HPDE6-E6E7 (cell line): ENCODE data around the gene TPRA1.
"Not testable (repeated sequence)": the region's sequence is repeated elsewhere in the genome, so short reads cannot be mapped to it uniquely, and the experiment has no call there.

Experiments
- DNase-seq: peaks from one replicate; pipeline ENCODE4 v3.0.0; 2011; ENCODE audit warnings: missing footprints; ENCODE audit errors: extremely low spot score

TPRA1 gene

DNA sequence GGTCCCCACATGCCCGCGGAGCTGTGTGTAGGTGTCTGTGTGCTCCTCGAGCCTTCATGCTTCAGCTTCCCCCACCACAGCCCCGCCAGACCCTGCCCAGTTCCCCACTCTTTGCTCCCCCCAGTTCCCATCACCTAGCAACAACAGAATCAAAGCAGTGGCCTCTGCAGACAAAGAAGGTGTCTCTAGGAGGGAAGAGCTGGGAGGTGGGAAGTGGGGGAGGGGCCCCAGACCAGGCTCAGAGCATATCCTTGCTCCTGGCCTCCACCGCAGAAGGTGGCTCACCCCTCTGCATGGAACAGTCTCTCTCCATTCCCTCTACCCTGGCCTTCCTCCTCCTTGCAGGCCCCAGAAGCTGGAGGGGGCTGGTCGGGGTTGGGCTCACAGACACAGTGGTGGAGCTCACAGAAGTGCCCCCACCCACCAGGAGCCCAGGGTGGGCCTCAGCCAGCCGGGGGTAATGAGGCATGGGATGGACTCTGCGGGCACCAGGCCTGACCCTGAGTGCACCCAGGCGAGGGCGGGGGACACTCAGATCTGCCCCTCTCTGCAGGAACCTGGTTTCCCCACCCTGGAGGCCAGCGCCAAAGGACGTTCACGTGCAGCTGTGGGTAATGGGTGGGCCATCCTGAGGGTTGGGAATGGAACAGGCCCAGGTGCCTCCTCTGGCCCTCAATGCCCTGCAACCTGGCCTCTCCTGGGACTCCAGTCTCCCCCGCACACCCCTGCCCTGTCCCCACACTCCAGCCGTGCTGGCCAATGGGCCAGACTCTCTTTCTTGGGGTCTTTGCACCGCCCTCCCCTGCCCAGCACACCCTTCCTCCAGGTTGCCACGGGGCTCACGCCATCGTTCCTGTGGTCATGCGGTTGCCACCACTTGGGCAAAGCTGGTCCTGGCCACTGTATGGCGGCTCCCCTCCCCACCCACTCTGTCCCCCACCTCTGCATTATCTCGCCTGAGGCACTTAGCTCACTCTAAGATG, 53.4 kb downstream of the TPRA1 start:
- no peak for DNase-seq

DNA sequence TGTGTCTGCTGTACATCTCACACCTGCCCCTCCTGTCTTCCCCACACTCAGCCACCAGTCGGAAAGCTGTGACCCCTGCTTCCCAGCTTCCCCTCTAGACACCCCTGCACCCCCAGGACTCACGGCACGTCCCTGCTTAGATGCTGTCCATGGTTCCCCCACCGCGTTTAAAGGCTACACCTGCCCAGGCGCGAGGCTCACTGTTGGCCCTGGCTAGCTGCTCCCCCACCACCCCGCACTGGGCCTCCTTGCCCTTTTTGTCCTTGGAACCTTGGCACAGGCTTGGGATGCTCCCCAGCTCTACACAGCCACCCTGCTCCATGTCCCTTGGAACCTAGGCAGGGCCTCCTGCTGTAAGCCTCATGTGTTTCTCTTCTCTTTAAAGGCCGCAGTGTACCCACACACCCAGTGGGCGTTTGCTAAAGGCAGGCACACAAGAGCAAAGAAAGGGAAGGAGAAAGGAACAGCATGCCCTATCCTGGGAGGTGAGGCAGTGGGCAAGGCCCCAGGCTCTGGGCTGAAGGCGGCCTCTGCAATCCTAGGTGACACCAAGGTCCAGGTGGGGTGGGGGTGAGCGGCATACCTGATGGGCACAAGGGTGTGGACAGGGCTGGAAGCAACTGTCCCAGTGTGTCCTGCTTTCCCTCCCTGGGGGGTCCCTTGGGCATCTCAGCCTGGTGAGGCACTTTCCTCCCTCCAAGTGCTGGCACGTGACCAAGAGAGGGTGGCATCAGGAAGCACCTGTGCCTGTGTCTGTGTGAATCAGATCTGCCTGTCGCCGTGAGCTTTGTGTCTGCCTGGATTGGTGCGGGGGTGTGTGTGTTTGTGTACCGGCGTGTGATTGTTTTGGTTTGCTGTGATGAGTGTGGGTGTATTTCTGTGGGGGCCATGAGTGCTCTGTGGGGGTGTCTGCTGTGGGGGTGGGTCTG, 54.4 kb downstream of the TPRA1 start:
- DNase-seq, result no peak

DNA sequence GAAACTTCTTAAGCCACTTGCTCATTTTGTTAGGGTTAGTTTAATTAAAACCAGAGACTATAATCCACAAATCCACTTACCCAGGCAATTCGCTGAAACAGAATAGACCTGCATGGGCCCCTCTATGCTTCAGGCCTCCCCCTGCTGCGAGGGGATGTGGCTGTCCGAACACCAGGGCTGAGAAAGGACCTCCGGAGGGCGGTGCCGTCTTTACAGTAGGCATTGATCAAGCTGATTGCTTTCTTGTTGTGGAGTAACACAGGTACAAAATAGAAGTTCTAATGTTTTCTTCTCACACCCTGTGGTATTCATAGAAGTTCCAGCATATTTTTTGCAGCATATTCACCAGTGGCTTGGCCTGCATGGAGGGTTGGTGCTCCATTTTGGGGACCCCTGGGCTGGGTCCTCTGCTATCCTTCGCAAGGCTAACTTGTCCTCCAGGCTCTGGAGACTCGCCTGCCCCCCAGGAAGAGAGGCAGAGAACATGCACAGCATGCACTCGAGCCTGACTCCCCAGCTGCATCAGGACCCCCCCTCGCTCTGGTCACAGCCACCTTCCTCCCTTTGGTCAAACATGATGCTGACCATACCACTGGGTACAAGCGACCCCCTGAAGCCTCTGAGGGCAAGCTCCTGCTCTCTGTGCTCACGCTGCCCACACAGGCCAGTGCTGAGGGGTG, 55.3 kb downstream of the TPRA1 start:
- DNase-seq, result no peak

DNA sequence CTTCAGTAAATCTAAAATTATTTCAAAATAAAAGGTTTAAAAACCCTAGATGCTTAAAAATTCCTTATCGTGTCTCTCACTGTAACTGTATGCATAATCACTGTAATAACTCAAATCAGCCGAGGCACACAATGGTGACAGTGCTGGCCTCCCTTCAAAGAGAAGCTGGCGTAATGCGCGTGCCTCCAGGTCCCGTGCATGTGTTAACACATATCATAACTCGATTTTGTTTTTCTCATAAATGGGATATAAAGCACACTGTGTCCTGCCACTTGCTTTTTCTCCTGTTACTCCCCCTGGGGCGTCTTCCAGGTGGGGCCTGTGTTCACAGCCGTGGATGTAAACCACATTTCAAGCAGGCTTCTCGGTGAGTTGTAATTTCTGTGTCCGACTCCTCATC, 56.0 kb downstream of the TPRA1 start:
- DNase-seq, result no peak

DNA sequence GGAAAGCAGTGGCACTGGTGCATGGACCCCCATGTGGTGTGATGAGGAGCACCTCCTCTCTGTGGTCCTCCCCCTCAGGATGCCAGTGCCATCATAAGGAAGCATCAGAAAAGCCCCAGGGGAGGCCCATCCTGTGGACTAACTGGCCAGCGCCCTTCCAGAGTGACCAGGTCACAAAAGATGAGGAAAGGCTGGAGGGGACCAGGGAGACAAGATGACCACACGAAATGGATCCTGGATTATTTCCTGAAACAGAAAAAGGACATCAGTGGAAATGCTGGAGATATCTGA, 56.4 kb downstream of the TPRA1 start:
- DNase-seq, result no peak

DNA sequence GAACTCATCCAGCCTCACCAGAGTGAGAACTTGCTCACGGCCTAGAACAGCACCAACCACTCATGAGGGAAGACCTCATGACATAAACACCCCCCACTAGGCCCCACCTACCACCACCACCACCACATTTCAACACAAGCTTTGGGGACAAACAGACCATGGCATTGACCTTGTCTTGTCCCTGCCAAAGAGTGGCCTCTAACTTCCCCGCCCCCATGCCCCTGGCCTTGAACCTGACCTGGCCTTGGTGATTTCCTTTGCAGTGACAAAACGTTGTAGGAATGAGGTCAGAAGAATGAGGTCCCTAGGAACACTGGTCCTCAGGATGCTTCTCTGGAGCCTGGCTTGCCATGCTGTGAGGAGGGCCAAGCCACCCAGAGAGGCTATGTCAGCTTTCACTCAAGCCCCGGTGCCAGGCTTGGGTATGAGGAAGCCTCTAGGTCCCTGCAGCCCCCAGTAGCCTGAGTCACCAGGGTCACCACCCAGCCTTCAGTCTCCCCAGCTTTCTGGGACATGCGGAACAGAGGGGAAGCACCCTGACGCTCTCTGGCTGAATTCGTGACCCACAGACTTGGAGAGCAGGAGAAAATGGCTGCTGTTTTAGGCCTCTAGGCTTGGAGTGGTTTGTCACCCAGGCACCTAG, 57.9 kb downstream of the TPRA1 start:
- DNase-seq, result no peak

DNA sequence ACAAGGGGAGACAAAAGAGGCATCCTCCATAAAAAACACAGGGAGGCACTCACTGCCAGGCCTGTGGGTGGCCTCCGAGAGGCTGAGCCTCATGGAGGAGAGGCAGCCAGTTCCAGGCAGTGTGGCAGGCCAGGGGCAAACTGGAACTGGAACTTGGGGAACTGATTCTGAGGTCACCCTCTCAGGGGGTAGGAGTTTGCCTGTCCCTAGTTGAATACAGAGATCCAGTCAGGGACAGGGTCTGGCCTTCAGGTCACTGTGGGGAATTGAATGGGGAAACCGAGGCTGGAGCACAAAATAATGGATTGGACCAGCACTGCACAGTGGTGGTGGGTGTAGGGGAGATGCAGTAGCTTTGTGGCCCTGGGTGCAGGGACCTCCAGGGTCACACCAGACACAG, 58.7 kb downstream of the TPRA1 start:
- DNase-seq, result no peak

DNA sequence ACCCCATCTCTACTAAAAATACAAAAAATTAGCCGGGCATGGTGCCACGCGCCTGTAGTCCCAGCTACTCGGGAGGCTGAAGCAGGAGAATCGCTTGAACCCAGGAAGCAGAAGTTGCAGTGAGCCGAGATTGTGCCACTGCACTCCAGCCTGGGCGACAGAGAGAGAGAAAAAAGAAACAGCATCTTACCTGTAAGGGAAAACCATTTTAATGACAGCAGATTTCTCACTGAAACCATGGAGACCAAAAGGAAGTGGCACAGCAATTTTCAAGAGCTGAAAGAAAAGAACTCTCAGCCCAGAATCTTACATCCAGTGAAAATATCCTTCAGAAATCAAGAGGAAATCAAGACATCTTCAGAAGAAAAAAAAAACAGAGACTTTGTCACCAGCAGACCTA, 59.7 kb downstream of the TPRA1 start:
- DNase-seq, result not testable (repeated sequence)

DNA sequence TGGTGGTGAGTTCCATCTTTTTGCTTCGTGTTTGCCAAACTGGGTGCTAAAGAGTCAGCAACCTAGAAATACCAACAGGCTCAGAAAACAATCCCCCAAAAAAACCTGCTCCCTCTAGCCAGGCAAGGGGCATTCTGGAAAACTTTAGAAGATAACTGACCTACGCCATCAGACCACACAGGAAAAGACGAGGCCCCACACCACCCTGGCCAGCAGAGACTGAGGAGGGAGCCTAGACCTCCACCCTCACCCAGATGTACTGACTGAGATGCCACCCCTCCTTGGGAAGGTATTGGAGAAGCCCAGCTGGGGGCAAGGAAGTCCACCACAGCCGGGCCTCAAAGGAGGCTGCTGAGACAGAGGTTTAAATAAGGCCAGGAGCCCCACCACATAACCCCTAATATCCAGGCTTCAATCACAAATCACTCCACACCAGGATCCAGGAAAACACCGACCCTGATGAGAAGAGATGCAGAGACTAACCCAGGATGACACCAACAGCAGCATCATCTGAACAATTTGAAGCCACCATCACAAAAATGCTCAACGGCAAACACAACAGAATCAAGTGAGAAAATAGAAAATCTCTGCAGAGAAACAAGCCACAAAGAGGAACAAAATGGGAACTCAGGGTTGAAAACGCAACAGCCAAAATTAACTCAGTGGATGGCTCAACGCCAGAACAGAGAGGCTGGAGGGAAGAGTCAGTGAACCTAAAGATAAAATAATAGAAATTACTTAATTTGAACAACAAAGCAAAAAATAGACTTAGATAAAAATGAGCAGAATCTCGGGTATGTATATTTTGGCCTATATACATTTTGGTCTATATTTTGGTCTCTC, 61.0 kb downstream of the TPRA1 start:
- DNase-seq, result no peak

DNA sequence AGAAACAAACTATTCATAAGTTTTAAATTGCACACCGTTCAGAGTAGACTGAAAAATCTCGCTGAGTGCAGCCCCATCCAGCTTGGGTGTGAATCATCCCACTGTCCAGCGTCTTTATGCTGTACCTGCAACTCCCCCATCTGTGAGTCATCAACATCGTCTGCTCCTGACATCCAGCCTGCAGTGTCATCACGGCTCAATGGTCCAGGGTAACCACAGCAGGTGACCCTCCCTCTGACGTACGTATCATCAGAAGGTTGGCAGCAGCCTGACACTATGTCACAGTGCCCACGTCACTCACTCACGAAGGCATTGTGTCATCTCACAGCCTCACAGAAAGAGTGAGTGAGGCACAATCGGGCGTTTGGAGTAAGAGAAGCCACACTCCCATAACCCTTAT, 65.2 kb downstream of the TPRA1 start:
- DNase-seq, result peak; percentile 93

DNA sequence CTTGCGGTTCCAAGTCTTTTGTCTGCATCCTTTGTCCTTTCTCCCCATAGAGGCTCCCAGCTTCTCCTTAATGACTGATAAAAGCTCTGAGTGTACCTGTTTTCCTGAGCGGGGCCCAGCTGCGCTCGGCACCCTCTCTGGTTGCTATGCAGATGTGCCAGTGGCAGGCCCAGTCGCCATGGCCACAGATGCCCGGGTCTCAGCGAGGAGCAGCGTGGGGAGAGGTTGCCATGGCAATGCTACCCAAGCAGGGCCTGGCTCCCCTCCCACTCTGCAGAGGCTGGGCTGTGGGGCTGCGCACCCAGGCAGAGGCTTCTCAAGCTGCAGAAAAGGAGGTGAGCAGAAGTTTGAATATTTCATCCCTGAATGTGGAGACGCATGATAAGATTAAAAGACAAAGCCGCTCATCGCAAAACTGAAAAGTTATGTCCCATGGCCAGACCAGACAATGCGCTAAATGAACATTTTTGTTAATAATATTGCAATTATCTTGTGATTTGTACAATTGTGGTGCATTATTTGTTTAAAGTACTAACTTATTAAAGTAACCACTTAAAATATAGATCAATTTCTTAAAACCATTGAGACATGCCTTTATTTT, 66.1 kb downstream of the TPRA1 start:
- no peak for DNase-seq
